HepG2 (cell line): ENCODE data around the gene ZNF23. TPM values are rescaled to one million over a fixed set of nuclear protein-coding genes. Genes with fewer than 3 reads are reported as not detected.
A peak's percentile ranks its signal among the peaks of the same experiment; 100 is the strongest.

Source experiments
- ATAC-seq: fragments of 200-7000 bp; cut with Tn5 transposase; 3 replicates; pipeline ENCODE4 v1.9.1; 2020; ENCODE audit warnings: mild to moderate bottlenecking, moderate library complexity
- BruUV-seq: library from RNA; stranded (reverse); fragments of 400-500 nt; replicated peaks from 2 replicates; lab custom pipeline; 2021; lab: Mats Ljungman, UMichigan
- CTCF ChIA-PET: fragments of 300-600 bp; formaldehyde crosslinking; extraction: SDS; loops from one replicate; lab custom pipeline; 2021; ENCODE audit warnings: low total read pairs, inconsistent platforms, low intra/inter-chr PET ratio; lab: Yijun Ruan, JAX
- POLR2A ChIA-PET: fragments of 350-600 bp; sonication (Branson Sonifier 250); formaldehyde crosslinking; loops from one replicate; lab custom pipeline; 2020; ENCODE audit warnings: antibody characterized with exemption, inconsistent platforms; lab: Yijun Ruan, JAX
- DNase-seq: peaks from one replicate; pipeline ENCODE4 v3.0.0-alpha.2; 2015; ENCODE audit warnings: low spot score
- FAIRE-seq: peaks from 3 replicates; lab custom pipeline; 2011; peaks lifted over from hg19 to GRCh38; lab: Jason Lieb, UNC
- H2AFZ ChIP-seq: one replicate; pipeline ENCODE4 v1.6.1; 2011; ENCODE audit warnings: low read length, inconsistent platforms
- H3K27ac ChIP-seq: fragments of 300-600 bp; 3 replicates; pipeline ENCODE4 v1.8.0; 2011; ENCODE audit warnings: mixed run types, mild to moderate bottlenecking, mixed read lengths, low read length, inconsistent platforms; ENCODE audit not compliant: insufficient read depth; ENCODE audit errors: extremely low read length
- H3K27me3 ChIP-seq, 2 experiments: fragments of 200-600 bp in 1 of 2; 2 replicates in 1 of 2; 3 replicates in 1 of 2; pipeline versions ENCODE4 v1.6.0 to v1.8.0; 2011; ENCODE audit warnings: low read length in 2 of 2, mild to moderate bottlenecking in 2 of 2, moderate library complexity in 2 of 2, inconsistent platforms in 1 of 2; ENCODE audit not compliant: insufficient read depth in 2 of 2, control insufficient read depth in 1 of 2
- H3K36me3 ChIP-seq, 2 experiments: fragments of 200-600 bp in 1 of 2; replicated peaks in 1 of 2; 2 replicates in 1 of 2; 3 replicates in 1 of 2; pipeline versions ENCODE4 v1.5.1 to v1.8.0; 2011; ENCODE audit warnings: low read length in 2 of 2, inconsistent platforms in 1 of 2; ENCODE audit not compliant: insufficient read depth in 2 of 2, control insufficient read depth in 1 of 2
- H3K4me1 ChIP-seq: 2 replicates; pipeline ENCODE4 v1.5.1; 2012; ENCODE audit warnings: low read length, inconsistent platforms; ENCODE audit not compliant: insufficient read depth
- H3K4me2 ChIP-seq: 2 replicates; pipeline ENCODE4 v1.6.0; 2011; ENCODE audit warnings: low read depth, low read length, inconsistent platforms
- H3K4me3 ChIP-seq, 3 experiments: fragments of 200-600 bp in 1 of 3; sonication (generic), shearing (Covaris generic) in 1 of 3; replicated peaks in 1 of 3; 2 replicates each; pipeline ENCODE4 v1.5.1; 2011 to 2016; ENCODE audit warnings: low read length in 3 of 3, inconsistent platforms in 2 of 3, low read depth in 2 of 3, mild to moderate bottlenecking in 2 of 3, control low read depth in 1 of 3, mixed read lengths in 1 of 3; ENCODE audit not compliant: insufficient read depth in 1 of 3
- H3K79me2 ChIP-seq: one replicate; pipeline ENCODE4 v1.6.1; 2011; ENCODE audit warnings: low read length, inconsistent platforms; ENCODE audit not compliant: insufficient read depth
- H3K9ac ChIP-seq: 2 replicates; pipeline ENCODE4 v1.6.0; 2011; ENCODE audit warnings: mild to moderate bottlenecking, low read depth, low read length, inconsistent platforms; ENCODE audit not compliant: insufficient read depth
- H3K9me3 ChIP-seq: 2 replicates; pipeline ENCODE4 v1.5.1; 2012; ENCODE audit warnings: mild to moderate bottlenecking, low read length
- H4K20me1 ChIP-seq: 2 replicates; pipeline ENCODE4 v1.6.0; 2011; ENCODE audit warnings: inconsistent platforms, mild to moderate bottlenecking, low read length, moderate library complexity; ENCODE audit not compliant: insufficient read depth
- CTCF ChIP-seq: sonication (generic); formaldehyde crosslinking; IDR thresholded peaks from 2 replicates; pipeline ENCODE4 v1.5.0; 2020; ENCODE audit warnings: mild to moderate bottlenecking, missing genetic modification reagents, moderate library complexity
- EEA1 ChIP-seq: sonication (generic); formaldehyde crosslinking; IDR thresholded peaks from 2 replicates; pipeline ENCODE4 v1.5.1; 2020; ENCODE audit warnings: mild to moderate bottlenecking, missing genetic modification reagents, borderline replicate concordance
- FOXO1 ChIP-seq: sonication (generic); formaldehyde crosslinking; IDR thresholded peaks from 2 replicates; pipeline ENCODE4 v1.4.0; 2020; ENCODE audit warnings: missing genetic modification reagents
- GLMP ChIP-seq: sonication (generic); formaldehyde crosslinking; IDR thresholded peaks from 2 replicates; pipeline ENCODE4 v1.9.0; 2021; ENCODE audit warnings: missing genetic modification reagents, mild to moderate bottlenecking, borderline replicate concordance
- POGZ ChIP-seq: sonication (generic); formaldehyde crosslinking; IDR thresholded peaks from 2 replicates; pipeline ENCODE4 v1.4.0; 2020; ENCODE audit warnings: mild to moderate bottlenecking, missing genetic modification reagents
- SMC3 ChIP-seq: IDR thresholded peaks from 2 replicates; pipeline ENCODE4 v1.6.1; 2011; ENCODE audit warnings: low read length, improper control_type of control experiment
- STAG1 ChIP-seq: sonication (generic); formaldehyde crosslinking; IDR thresholded peaks from 2 replicates; pipeline ENCODE4 v1.4.0; 2020; ENCODE audit warnings: missing genetic modification reagents
- ZNF264 ChIP-seq: sonication (generic); formaldehyde crosslinking; IDR thresholded peaks from 2 replicates; pipeline ENCODE4 v1.4.0; 2020; ENCODE audit warnings: missing genetic modification reagents
- ZNF33A ChIP-seq: sonication (generic); formaldehyde crosslinking; IDR thresholded peaks from 2 replicates; pipeline ENCODE4 v1.5.1; 2020; ENCODE audit warnings: missing genetic modification reagents, mild to moderate bottlenecking, moderate library complexity, borderline replicate concordance
- WGBS: methylation state at CpG from one replicate; pipeline ENCODE4 v1.1.6; 2017; ENCODE audit warnings: low lambda C conversion rate; 5-methylcytosine and 5-hydroxymethylcytosine counted together
- in situ Hi-C: cut with HindIII; loops from 2 replicates; pipeline ENCODE4 v1.10.0; 2017; ENCODE audit warnings: low pct_unique_long_range_greater_than_20kb; ENCODE audit not compliant: extremely low pct_ligation_motif_present
- intact Hi-C: fragments of 100-400 bp; cut with micrococcal nuclease; formaldehyde crosslinking; loops from one replicate; pipeline ENCODE4 v1.10.0; 2022; ENCODE audit not compliant: unreplicated experiment
- polyA plus RNA-seq, 8 experiments: library from polyadenylated mRNA; depleted of rRNA in 3 of 8; stranded (reverse) in 7 of 8; unstranded in 1 of 8; fragments of >200 nt; fragmentation: Illumina TruSeq in 4 of 8; extraction: Trizol in 4 of 8; gene quantifications; 2 replicates each; pipeline versions ENCODE4 v1.2.1 to v1.2.3, GENCODE V29; 2011 to 2016; ENCODE audit warnings: low read depth in 4 of 8, missing spikeins in 1 of 8, mixed read lengths in 1 of 8; ENCODE audit not compliant: insufficient read depth in 1 of 8
- total RNA-seq, 5 experiments: library from RNA; depleted of rRNA; stranded (reverse); fragments of >200 nt; fragmentation: Illumina TruSeq; extraction: Trizol; gene quantifications; 2 replicates each; pipeline ENCODE4 v1.2.3, GENCODE V29; 2016; ENCODE audit warnings: low read depth in 1 of 5

ZNF23 gene
- total and polyA plus RNA-seq, 2 of the 13 experiments (the other 11 are each of a cell fraction or from before 2014, with no cell fraction given) = 8.6 to 12.2 TPM

DNA sequence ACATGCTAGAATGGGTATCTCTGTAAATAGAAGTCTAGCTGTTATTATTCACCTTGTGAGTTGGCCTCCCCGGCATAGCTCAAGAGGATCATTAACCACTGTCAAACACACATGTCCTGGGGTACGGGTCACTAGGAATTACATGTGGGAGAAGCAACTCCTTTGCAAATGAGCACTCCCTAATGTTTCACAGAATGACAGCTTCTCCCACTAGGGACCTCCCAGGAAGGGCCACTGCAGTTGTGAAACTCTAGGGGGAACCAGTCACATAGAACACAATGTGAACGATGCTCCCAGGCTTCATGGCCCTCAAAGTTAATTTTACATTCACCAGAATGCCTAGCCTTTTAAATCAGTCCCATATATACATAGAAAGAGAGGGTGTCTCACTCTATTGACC lies 39.5 kb upstream of the ZNF23 start:
- no peak overlapping the region for H3K27ac ChIP-seq
- CTCF ChIA-PET = interaction anchor here (1.2 to 1.8 kb wide), 2 partner anchors 89 to 109 kb away, joined by 3 to 4 read pairs; no protein-coding TSS in a partner anchor
- FAIRE-seq (no peak), DNase-seq (no peak), ATAC-seq (peak; percentile 75)
- no peak overlapping the region for H3K9ac ChIP-seq
- no peak overlapping the region for H3K4me3 ChIP-seq
- no peak overlapping the region for H3K4me2 ChIP-seq
- 6% methylated on average over 3 of the region's 3 CpGs for WGBS
- in situ Hi-C loops (loop anchor here (5.0 kb wide), 2 partner anchors 36 to 89 kb away; no protein-coding TSS in a partner anchor), intact Hi-C loops (loop anchor here (2.0 to 5.0 kb wide), 2 partner anchors 36 to 61 kb away; no protein-coding TSS in a partner anchor)
- TF ChIP-seq FOXO1 (CRISPR knock-in tag) (no peak), POGZ (CRISPR knock-in tag) (no peak), CTCF (CRISPR knock-in tag) (peak; percentile 42; the same call in 1 of the 2 replicates), SMC3 (peak; percentile 27), STAG1 (peak; percentile 36), EEA1 (CRISPR knock-in tag) (no peak), ZNF264 (no peak), GLMP (CRISPR knock-in tag) (no peak), ZNF33A (CRISPR knock-in tag) (no peak)
- POLR2A ChIA-PET = no interaction called here
- no peak overlapping the region for H2AFZ ChIP-seq
- H3K9me3 ChIP-seq = no peaks in the 10 kb centered on the region
- no TSS peak for BruUV-seq
- no peaks in the 10 kb centered on the region for H3K4me1 ChIP-seq
- no peaks in the 10 kb centered on the region for H3K36me3 ChIP-seq
- H3K79me2 ChIP-seq = no peaks in the 10 kb centered on the region
- H4K20me1 ChIP-seq = no peaks in the 10 kb centered on the region
- H3K27me3 ChIP-seq = no peaks in the 10 kb centered on the region
